Globus pallidus (tissue), 1 donor: Measurements from ENCODE around the gene PDRG1.

Experiments
- DNase-seq: peaks from one replicate; pipeline ENCODE4 v3.0.0-alpha.2; 2015; ENCODE audit warnings: low spot score

PDRG1 gene

DNA sequence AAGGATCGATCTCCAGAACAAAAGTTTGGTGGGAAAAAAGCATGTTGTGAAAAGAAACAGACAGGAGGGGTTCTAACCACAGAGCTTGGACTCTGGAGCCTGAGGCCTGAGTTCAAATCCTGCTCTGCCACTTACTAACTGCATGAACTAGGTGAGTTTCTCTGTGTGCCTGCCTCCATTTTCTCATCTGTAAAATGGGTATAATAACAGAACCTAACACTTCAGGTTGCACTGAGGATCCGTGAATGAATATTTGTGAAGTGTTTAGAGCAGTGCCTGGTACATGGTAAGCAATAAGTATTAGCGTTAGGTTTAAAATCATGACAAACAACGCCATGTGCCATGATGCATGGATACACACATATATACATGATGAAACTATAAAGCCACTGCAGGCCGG is 44.8 kb downstream of the PDRG1 start:
- no peak for DNase-seq

DNA sequence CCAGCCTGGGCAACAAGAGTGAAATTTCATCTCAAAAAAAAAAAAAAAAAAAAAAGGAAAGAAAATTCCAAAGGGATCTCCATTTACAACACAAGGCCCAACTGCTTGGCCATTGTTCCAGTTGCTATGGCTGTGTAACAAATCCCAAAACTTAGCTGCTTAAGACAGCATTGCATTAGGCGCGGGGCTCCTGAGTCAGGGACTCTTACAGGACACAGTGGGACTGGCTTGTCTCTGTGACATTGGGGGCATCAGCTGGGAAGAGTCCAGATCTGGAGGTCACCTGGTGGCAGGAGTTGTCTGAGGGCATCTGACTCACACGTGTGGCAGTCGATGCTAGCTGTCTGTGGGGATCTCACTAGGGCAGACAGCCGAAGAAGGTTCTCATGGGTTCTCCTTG is 45.8 kb downstream of the PDRG1 start:
- DNase-seq = no peak

DNA sequence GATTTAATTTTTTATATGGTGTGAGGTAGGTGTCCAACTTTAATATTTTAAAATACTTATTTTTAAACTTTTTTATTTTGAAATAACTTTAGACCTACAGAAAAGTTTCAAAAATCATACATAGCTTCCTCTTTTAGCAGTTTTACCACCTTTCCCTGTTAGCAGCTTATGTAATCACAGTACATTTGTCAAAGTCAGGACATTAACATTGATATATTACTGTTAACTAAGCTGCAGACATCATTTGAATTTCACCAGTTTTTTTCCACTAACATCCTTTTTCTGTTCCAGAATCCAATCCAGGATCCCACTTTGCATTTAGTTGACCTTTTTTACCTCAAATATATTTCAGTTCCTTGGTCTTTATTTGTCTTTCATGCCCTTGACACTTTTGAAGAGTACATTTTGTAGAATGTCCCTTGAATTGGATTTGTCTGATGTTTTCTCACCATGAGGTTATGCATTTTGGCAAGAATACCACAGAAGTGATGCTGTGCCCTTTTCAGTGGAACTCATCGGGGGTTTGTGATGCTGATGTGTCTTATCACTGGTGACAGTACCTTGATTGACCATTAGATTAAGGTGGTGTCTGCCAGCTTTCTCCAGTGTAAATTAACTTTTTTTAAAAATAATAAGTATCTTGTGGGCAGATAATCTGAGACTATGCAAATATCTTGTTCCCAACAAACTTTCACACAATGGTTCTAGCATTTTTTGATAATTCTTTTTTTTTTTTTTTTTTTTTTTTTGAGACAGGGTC is 48.0 kb downstream of the PDRG1 start:
- DNase-seq = no peak

DNA sequence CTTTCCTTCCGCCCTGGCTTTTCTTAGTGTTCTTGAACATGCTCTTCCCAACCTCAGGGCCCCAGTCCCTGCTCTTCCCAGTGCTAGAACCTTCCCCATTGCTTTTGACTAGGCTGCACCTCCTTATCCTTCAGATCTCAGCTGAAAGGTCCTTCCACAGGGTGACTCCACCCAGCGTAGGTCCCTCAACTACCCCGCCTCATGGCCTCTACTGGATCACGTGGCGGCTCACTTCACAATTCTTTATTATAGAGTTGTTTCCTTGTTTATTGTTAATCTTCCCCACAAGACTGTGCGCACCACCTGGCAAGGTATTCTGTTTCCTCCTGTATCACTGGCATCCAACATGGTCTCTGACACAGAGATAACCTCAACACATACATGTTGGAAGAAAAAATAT is 50.2 kb downstream of the PDRG1 start:
- no peak for DNase-seq

DNA sequence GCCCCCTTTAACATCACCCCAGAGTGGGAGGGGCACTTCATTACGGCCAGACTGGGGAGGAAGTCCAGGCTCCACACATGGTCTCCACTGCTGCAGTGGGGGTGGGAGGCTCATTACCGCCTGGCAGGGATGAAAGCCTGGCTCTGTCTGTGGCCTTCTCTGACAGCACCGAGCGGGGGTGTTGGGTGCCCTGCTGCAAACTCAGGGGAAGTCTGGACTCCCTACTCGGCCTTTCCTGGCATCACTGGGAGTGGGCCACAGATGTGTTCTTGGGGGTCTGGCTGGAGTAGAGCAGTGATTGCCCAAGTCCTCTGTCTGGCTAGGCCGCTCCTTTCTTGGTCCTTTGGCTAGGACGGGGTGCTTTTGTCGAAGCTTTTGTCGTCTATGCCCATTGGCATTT is 54.3 kb downstream of the PDRG1 start:
- DNase-seq = no peak

DNA sequence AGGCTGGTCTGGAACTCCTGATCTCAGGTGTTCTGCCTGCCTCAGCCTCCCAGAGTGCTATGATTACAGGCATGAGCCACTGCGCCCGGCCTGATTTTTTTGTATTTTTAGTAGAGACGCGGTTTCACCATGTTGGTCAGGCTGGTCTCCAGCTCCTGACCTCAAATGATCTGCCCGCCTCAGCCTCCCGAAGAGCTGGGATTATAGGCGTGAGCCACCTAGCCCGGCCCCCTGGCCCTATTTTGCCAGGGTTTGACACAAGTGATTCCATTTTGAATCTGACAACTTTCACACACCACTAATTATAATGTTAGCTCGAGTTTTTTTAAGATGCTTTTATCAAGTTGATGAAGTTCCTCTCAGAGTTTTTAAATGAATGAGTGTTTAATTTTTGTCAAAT is 55.8 kb downstream of the PDRG1 start:
- no peak for DNase-seq

DNA sequence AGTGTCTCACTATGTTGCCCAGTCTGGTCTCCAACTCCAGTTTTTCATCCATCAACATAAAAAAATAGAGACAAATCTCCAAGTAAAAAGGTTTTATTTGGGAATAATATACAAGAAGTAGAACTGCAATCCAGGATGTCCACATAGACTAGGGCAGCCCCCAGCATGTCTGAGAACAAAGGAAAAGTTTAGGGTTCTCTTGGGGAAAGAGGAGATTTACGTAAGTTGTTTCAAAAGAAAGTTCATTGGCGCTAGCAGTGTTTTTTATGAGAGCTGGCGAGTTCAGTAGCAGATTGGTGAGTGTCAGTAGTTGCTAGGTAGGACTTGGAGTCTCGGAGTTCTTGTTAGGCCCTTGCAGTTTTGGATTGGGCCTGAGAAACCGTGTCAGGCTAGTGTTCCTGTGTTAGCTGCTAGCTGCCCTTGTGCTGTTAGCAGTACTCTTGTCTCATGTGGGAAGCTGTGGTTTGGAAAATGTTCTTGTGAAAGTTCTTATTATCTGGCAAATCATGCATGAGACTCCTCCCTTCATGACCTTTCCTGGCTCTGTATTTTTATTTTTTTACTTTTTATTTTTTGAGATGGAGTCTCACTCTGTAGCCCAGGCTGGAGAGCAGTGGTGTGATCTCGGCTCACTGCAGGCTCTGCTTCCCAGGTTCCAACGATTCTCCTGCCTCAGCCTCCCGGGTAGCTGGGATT is 56.7 kb downstream of the PDRG1 start:
- DNase-seq = peak; percentile 66
